ENCODE measurements around the gene FBXL4. TPM values are rescaled to one million over a fixed set of nuclear protein-coding genes. Genes with fewer than 3 reads are reported as not detected.

FBXL4 gene
- polyA plus RNA-seq, 1 donor from 2014 or later = 9.7 TPM

DNA sequence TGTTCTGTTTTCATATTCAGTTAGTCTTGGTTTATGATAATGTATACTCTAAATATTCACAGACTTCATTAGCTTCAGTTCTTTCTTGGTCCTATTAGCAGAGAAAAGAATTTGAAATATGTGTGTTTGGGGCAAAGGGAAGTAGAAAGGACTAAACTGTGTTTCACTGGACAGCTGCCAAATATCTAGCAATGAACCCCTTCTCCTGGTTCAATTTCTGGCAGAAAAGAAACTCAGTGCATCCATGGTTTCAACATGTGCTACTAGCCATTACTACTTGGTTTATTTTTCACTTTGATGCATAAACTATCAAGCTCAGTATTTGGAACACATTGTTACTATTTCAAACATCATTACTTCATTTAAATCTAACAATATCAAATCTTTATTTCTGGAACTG lies 43.6 kb downstream of the FBXL4 start:
- Histone ChIP-seq H3K79me2 (replicated peaks; ENCODE audit: insufficient read depth, low read length) (no peaks in the 10 kb centered on the region), H3K9me3 (ENCODE audit: low read length) (no peaks in the 10 kb centered on the region), H3K36me3 (ENCODE audit: insufficient read depth, low read length) (peaks cover 7% of the 10 kb centered on the region), H3K4me2 (ENCODE audit: low read length) (no peak overlapping the region), H3K9ac (ENCODE audit: low read length) (no peak overlapping the region), H3K4me3 (ENCODE audit: low read length) (no peak overlapping the region), H3F3A (ENCODE audit: insufficient read depth, low read length, poor library complexity, severe bottlenecking) (no peaks in the 10 kb centered on the region), H2AFZ (ENCODE audit: low read depth, low read length) (no peak overlapping the region), H3K27ac (ENCODE audit: low read length) (no peak overlapping the region), H3K27me3 (ENCODE audit: insufficient read depth, low read depth, low read length) (no peaks in the 10 kb centered on the region), H3K9me2 (ENCODE audit: insufficient read depth, low read length) (no peaks in the 10 kb centered on the region), H4K20me1 (ENCODE audit: insufficient read depth) (no peaks in the 10 kb centered on the region)
- no peak for TF ChIP-seq EZH2 (IDR thresholded peaks at IDR 0.05; ENCODE audit: borderline replicate concordance, insufficient read depth, low read length, poor library complexity, severe bottlenecking)
- TF ChIP-seq EP300 (conservative IDR thresholded peaks at IDR 0.05; ENCODE audit: poor library complexity, severe bottlenecking) = no peak
- no peak for TF ChIP-seq RAD21 (conservative IDR thresholded peaks at IDR 0.05)
- no peak for TF ChIP-seq MXI1 (conservative IDR thresholded peaks at IDR 0.05; ENCODE audit: poor library complexity, severe bottlenecking)
- TF ChIP-seq, protein P1, sequence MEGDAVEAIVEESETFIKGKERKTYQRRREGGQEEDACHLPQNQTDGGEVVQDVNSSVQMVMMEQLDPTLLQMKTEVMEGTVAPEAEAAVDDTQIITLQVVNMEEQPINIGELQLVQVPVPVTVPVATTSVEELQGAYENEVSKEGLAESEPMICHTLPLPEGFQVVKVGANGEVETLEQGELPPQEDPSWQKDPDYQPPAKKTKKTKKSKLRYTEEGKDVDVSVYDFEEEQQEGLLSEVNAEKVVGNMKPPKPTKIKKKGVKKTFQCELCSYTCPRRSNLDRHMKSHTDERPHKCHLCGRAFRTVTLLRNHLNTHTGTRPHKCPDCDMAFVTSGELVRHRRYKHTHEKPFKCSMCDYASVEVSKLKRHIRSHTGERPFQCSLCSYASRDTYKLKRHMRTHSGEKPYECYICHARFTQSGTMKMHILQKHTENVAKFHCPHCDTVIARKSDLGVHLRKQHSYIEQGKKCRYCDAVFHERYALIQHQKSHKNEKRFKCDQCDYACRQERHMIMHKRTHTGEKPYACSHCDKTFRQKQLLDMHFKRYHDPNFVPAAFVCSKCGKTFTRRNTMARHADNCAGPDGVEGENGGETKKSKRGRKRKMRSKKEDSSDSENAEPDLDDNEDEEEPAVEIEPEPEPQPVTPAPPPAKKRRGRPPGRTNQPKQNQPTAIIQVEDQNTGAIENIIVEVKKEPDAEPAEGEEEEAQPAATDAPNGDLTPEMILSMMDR (IDR thresholded peaks at IDR 0.05; ENCODE audit: poor library complexity, severe bottlenecking) = no peak
- TF ChIP-seq, protein P2, sequence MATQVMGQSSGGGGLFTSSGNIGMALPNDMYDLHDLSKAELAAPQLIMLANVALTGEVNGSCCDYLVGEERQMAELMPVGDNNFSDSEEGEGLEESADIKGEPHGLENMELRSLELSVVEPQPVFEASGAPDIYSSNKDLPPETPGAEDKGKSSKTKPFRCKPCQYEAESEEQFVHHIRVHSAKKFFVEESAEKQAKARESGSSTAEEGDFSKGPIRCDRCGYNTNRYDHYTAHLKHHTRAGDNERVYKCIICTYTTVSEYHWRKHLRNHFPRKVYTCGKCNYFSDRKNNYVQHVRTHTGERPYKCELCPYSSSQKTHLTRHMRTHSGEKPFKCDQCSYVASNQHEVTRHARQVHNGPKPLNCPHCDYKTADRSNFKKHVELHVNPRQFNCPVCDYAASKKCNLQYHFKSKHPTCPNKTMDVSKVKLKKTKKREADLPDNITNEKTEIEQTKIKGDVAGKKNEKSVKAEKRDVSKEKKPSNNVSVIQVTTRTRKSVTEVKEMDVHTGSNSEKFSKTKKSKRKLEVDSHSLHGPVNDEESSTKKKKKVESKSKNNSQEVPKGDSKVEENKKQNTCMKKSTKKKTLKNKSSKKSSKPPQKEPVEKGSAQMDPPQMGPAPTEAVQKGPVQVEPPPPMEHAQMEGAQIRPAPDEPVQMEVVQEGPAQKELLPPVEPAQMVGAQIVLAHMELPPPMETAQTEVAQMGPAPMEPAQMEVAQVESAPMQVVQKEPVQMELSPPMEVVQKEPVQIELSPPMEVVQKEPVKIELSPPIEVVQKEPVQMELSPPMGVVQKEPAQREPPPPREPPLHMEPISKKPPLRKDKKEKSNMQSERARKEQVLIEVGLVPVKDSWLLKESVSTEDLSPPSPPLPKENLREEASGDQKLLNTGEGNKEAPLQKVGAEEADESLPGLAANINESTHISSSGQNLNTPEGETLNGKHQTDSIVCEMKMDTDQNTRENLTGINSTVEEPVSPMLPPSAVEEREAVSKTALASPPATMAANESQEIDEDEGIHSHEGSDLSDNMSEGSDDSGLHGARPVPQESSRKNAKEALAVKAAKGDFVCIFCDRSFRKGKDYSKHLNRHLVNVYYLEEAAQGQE (IDR thresholded peaks at IDR 0.05; ENCODE audit: borderline replicate concordance) = no peak

DNA sequence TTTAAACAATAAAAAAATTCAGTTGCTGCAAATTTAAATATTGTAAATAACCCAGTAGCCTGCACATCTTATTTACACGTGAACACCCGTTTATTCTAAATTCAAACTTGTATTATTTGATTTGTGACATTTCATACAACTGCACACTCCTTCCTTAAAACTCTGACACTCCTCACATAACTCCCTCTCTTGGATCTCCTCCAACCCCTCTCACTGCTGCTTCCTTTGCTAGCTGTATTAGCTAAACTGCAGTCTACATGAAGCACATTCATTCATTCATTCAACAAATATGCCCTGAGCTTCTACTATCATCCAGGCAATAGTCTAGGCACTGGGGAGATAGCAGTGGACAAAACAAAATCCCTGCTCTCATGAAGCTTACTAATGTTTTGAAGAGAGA lies 47.0 kb downstream of the FBXL4 start:
- no peaks in the 10 kb centered on the region for H3K79me2 ChIP-seq (replicated peaks; ENCODE audit: insufficient read depth, low read length)

More for the DNA sequence above, 47.0 kb downstream of the FBXL4 start:
- H3K4me3 ChIP-seq (ENCODE audit: low read length) = no peak overlapping the region
- H3K9me3 ChIP-seq (ENCODE audit: low read length) = no peaks in the 10 kb centered on the region
- no peak overlapping the region for H2AFZ ChIP-seq (ENCODE audit: low read depth, low read length)
- no peak overlapping the region for H3K4me2 ChIP-seq (ENCODE audit: low read length)
- no peaks in the 10 kb centered on the region for H3F3A ChIP-seq (ENCODE audit: insufficient read depth, low read length, poor library complexity, severe bottlenecking)
- H3K9ac ChIP-seq (ENCODE audit: low read length) = no peak overlapping the region
- no peaks in the 10 kb centered on the region for H4K20me1 ChIP-seq (ENCODE audit: insufficient read depth)
- H3K27me3 ChIP-seq (ENCODE audit: insufficient read depth, low read depth, low read length) = no peaks in the 10 kb centered on the region
- H3K36me3 ChIP-seq (ENCODE audit: insufficient read depth, low read length) = peaks cover 7% of the 10 kb centered on the region
- H3K9me2 ChIP-seq (ENCODE audit: insufficient read depth, low read length) = no peaks in the 10 kb centered on the region
- H3K27ac ChIP-seq (ENCODE audit: low read length) = no peak overlapping the region
- TF ChIP-seq, protein P1 (IDR thresholded peaks at IDR 0.05; ENCODE audit: poor library complexity, severe bottlenecking) = no peak
- TF ChIP-seq MXI1 (conservative IDR thresholded peaks at IDR 0.05; ENCODE audit: poor library complexity, severe bottlenecking) (no peak), TAF1 (IDR thresholded peaks at IDR 0.05; ENCODE audit: low read depth) (no peak), SMC3 (conservative IDR thresholded peaks at IDR 0.05; ENCODE audit: poor library complexity) (no peak), EP300 (conservative IDR thresholded peaks at IDR 0.05; ENCODE audit: poor library complexity, severe bottlenecking) (no peak), EZH2 (IDR thresholded peaks at IDR 0.05; ENCODE audit: borderline replicate concordance, insufficient read depth, low read length, poor library complexity, severe bottlenecking) (no peak), RAD21 (conservative IDR thresholded peaks at IDR 0.05) (no peak), POLR2AphosphoS5 (IDR thresholded peaks at IDR 0.05) (no peak)
- TF ChIP-seq, protein P2 (IDR thresholded peaks at IDR 0.05; ENCODE audit: borderline replicate concordance) = no peak
